ENCODE data around the gene MYEOV. TPM values are rescaled to one million over a fixed set of nuclear protein-coding genes. Genes with fewer than 3 reads are reported as not detected.

Gene MYEOV
- total RNA-seq, 4 donors from 2014 or later: 5.7 to 24.6 (median 20.2) TPM

- intact Hi-C loops (cut with DNase I): no loop called here
Observed at GRCh38 chr11:69308491-69308911, 14.5 kb downstream of the MYEOV start.

DNA sequence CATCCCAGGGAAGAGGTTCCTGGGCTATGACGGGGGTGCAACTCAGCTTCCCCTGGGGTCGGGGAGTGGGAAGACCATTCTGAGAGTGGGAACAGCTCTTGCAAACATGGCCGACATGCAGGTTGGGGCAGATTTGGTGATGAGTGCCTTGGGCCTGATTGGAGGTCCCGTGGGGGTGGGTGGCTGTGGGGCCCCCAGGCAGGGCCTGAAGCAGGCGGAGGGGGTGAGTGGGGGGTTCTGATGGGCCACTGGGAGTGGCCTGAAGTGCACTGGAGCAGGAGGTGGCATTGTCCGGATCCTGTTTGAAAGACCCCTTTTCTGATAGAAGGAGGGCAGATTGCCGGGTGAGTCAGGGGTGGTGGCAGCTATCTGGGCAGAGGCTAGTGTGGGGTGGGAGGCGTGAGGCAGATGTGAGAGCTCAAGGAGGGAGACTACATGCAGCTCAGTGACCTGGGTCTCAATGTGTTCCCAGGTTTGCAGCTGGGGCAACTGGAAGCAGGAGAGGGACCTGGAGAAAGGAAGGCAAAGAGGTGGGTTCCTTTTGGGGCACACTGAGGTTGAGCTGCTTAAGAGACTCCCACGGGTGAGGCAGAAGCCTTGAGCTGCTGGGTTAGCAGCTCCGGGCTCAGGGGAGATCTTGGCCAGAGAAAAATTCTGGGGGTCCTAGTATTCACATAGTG, 15.1 kb downstream of the MYEOV start:
- no peak for TF ChIP-seq POLR2A (IDR thresholded peaks at IDR 0.05)
- no peak for TF ChIP-seq CTCF (IDR thresholded peaks at IDR 0.05)
- H3K9me3 ChIP-seq: no peaks in the 10 kb centered on the region
- intact Hi-C loops (cut with DNase I): no loop called here
- WGBS, 2 donors: 86 to 94% methylated on average over 4 to 10 of the region's 10 CpGs
- no peak overlapping the region for H3K27ac ChIP-seq
- no peaks in the 10 kb centered on the region for H3K36me3 ChIP-seq
- no peaks in the 10 kb centered on the region for H3K27me3 ChIP-seq
- no peak for DNase-seq
- H3K4me3 ChIP-seq: no peak overlapping the region
- peaks cover 6 to 31% (median 11%) of the 10 kb centered on the region in 3 donors for H3K4me1 ChIP-seq

More at GRCh38 chr11:69308491-69308911, 14.5 kb downstream of the MYEOV start:
- Histone ChIP-seq H3K4me1 (peaks cover 6 to 31% (median 11%) of the 10 kb centered on the region in 3 donors), H3K36me3 (no peaks in the 10 kb centered on the region), H3K27ac (no peak overlapping the region), H3K27me3 (no peaks in the 10 kb centered on the region), H3K4me3 (no peak overlapping the region), H3K9me3 (no peaks in the 10 kb centered on the region)
- WGBS, 2 donors: 91 to 100% methylated on average over 1 to 4 of the region's 9 CpGs
- DNase-seq: no peak
- TF ChIP-seq CTCF (IDR thresholded peaks at IDR 0.05) (no peak), POLR2A (IDR thresholded peaks at IDR 0.05) (no peak)

DNA sequence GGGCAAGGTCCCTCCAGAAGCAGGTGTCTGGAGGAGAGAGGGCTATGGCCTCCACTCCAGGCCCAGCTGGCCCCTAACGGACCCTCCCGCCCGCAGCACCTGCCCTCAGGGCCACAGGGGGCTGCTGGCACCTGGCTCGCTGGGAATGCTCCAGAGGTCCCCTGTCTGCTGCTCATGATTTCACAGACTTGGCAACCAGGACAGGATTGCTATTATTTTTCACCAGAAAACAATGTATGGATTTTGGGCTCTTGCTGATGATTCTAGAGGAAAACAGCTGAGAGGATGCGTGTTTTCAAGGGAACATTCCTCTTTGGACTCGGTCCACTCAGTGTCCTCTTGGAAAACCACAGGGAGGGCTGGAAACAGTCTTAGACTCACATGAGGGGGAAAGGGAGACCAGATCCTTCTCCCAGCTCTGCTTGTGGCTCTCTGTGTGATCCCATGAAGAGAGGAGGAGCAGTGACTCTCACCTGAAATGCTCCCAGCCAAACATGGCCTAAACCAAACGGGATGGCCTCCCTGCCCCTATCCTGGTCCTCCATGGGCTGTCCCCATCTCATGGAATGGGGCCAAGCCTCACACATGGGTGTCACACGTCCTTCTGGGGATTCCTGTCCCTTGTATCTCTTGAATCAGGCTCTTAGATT, 15.8 kb downstream of the MYEOV start:
- no peaks in the 10 kb centered on the region for H3K27me3 ChIP-seq

GRCh38 chr11:69310351-69310750, 16.4 kb downstream of the MYEOV start:
- no peak for TF ChIP-seq CTCF (IDR thresholded peaks at IDR 0.05)
- TF ChIP-seq POLR2A (IDR thresholded peaks at IDR 0.05): no peak
- no peak for DNase-seq
- H3K4me1 ChIP-seq: peaks cover 6 to 31% (median 11%) of the 10 kb centered on the region in 3 donors
- H3K27me3 ChIP-seq: no peaks in the 10 kb centered on the region
- H3K4me3 ChIP-seq: no peak overlapping the region
- no peak overlapping the region for H3K27ac ChIP-seq
- H3K36me3 ChIP-seq: no peaks in the 10 kb centered on the region
- no peaks in the 10 kb centered on the region for H3K9me3 ChIP-seq
- 89 to 90% methylated on average over 6 to 11 of the region's 13 CpGs for WGBS, 2 donors
- intact Hi-C loops (cut with DNase I): no loop called here

More for the DNA sequence above, 15.8 kb downstream of the MYEOV start:
- DNase-seq: no peak
- Histone ChIP-seq H3K4me1 (peaks cover 6 to 31% (median 11%) of the 10 kb centered on the region in 3 donors), H3K9me3 (no peaks in the 10 kb centered on the region), H3K36me3 (no peaks in the 10 kb centered on the region), H3K27ac (no peak overlapping the region), H3K4me3 (no peak overlapping the region)
- intact Hi-C loops (cut with DNase I): no loop called here
- TF ChIP-seq CTCF (IDR thresholded peaks at IDR 0.05): no peak
- no peak for TF ChIP-seq POLR2A (IDR thresholded peaks at IDR 0.05)
- WGBS, 2 donors: 73 to 80% methylated on average over 2 to 8 of the region's 8 CpGs

Data from esophagus squamous epithelium (tissue), 5 donors.